ENCODE results near the gene LRRTM4. TPM values are rescaled to one million over a fixed set of nuclear protein-coding genes. Genes with fewer than 3 reads are reported as not detected.
"Not testable (repeated sequence)": the region's sequence is repeated elsewhere in the genome, so short reads cannot be mapped to it uniquely, and the experiment has no call there.

The LRRTM4 gene
- polyA plus RNA-seq, 1 donor, result 1.2 TPM

- no peaks in the 10 kb centered on the region for H3K9me3 ChIP-seq (ENCODE audit: control insufficient read depth, low read depth, low read length)
- WGBS (ENCODE audit: insufficient coverage, low lambda C conversion rate), result 100% methylated on average over 1 of the region's 14 CpGs
- H3K27ac ChIP-seq (ENCODE audit: low read length), result no peak overlapping the region
- H3K4me1 ChIP-seq (ENCODE audit: control insufficient read depth, insufficient read depth, low read length), result no peaks in the 10 kb centered on the region
- H3K27me3 ChIP-seq (ENCODE audit: control insufficient read depth, insufficient read depth, low read length), result no peaks in the 10 kb centered on the region
- no peak overlapping the region for H3K4me3 ChIP-seq (ENCODE audit: low read length)
- no peak for DNase-seq
- H3K36me3 ChIP-seq (ENCODE audit: control insufficient read depth, insufficient read depth, low read length), result no peaks in the 10 kb centered on the region
These were observed 773.4 kb downstream of the LRRTM4 start for GRCh38 chr2:76748581-76749296.

GRCh38 chr2:76745605-76746004 lies 776.6 kb downstream of the LRRTM4 start:
- 92% methylated on average over 2 of the region's 2 CpGs for WGBS (ENCODE audit: insufficient coverage, low lambda C conversion rate)
- Histone ChIP-seq H3K27ac (ENCODE audit: low read length) (no peak overlapping the region), H3K27me3 (ENCODE audit: control insufficient read depth, insufficient read depth, low read length) (no peaks in the 10 kb centered on the region), H3K9me3 (ENCODE audit: control insufficient read depth, low read depth, low read length) (no peaks in the 10 kb centered on the region), H3K36me3 (ENCODE audit: control insufficient read depth, insufficient read depth, low read length) (no peaks in the 10 kb centered on the region), H3K4me3 (ENCODE audit: low read length) (no peak overlapping the region), H3K4me1 (ENCODE audit: control insufficient read depth, insufficient read depth, low read length) (no peaks in the 10 kb centered on the region)
- no peak for DNase-seq

GRCh38 chr2:76737607-76738006 lies 784.6 kb downstream of the LRRTM4 start:
- WGBS (ENCODE audit: insufficient coverage, low lambda C conversion rate), result no CpG with 5 or more reads among the region's 1 CpG
- Histone ChIP-seq H3K4me3 (ENCODE audit: low read length) (no peak overlapping the region), H3K9me3 (ENCODE audit: control insufficient read depth, low read depth, low read length) (no peaks in the 10 kb centered on the region), H3K4me1 (ENCODE audit: control insufficient read depth, insufficient read depth, low read length) (no peaks in the 10 kb centered on the region), H3K27ac (ENCODE audit: low read length) (no peak overlapping the region), H3K36me3 (ENCODE audit: control insufficient read depth, insufficient read depth, low read length) (no peaks in the 10 kb centered on the region), H3K27me3 (ENCODE audit: control insufficient read depth, insufficient read depth, low read length) (no peaks in the 10 kb centered on the region)
- no peak for DNase-seq

- no peak overlapping the region for H3K27ac ChIP-seq (ENCODE audit: low read length)
- no peaks in the 10 kb centered on the region for H3K27me3 ChIP-seq (ENCODE audit: control insufficient read depth, insufficient read depth, low read length)
- no peak for DNase-seq
These were observed 788.4 kb downstream of the LRRTM4 start for GRCh38 chr2:76733736-76734135.

GRCh38 chr2:76731157-76731556 lies 791.0 kb downstream of the LRRTM4 start:
- Histone ChIP-seq H3K4me3 (ENCODE audit: low read length) (no peak overlapping the region), H3K9me3 (ENCODE audit: control insufficient read depth, low read depth, low read length) (no peaks in the 10 kb centered on the region), H3K27me3 (ENCODE audit: control insufficient read depth, insufficient read depth, low read length) (no peaks in the 10 kb centered on the region), H3K36me3 (ENCODE audit: control insufficient read depth, insufficient read depth, low read length) (no peaks in the 10 kb centered on the region), H3K4me1 (ENCODE audit: control insufficient read depth, insufficient read depth, low read length) (no peaks in the 10 kb centered on the region), H3K27ac (ENCODE audit: low read length) (no peak overlapping the region)
- no peak for DNase-seq
- WGBS (ENCODE audit: insufficient coverage, low lambda C conversion rate), result 80% methylated on average over 1 of the region's 4 CpGs

More at GRCh38 chr2:76733736-76734135, 788.4 kb downstream of the LRRTM4 start:
- H3K36me3 ChIP-seq (ENCODE audit: control insufficient read depth, insufficient read depth, low read length), result no peaks in the 10 kb centered on the region
- no peaks in the 10 kb centered on the region for H3K4me1 ChIP-seq (ENCODE audit: control insufficient read depth, insufficient read depth, low read length)
- H3K9me3 ChIP-seq (ENCODE audit: control insufficient read depth, low read depth, low read length), result no peaks in the 10 kb centered on the region
- no peak overlapping the region for H3K4me3 ChIP-seq (ENCODE audit: low read length)

GRCh38 chr2:76730021-76730420 lies 792.2 kb downstream of the LRRTM4 start:
- Histone ChIP-seq H3K27me3 (ENCODE audit: control insufficient read depth, insufficient read depth, low read length) (no peaks in the 10 kb centered on the region), H3K27ac (ENCODE audit: low read length) (no peak overlapping the region), H3K4me3 (ENCODE audit: low read length) (no peak overlapping the region), H3K36me3 (ENCODE audit: control insufficient read depth, insufficient read depth, low read length) (no peaks in the 10 kb centered on the region), H3K4me1 (ENCODE audit: control insufficient read depth, insufficient read depth, low read length) (no peaks in the 10 kb centered on the region), H3K9me3 (ENCODE audit: control insufficient read depth, low read depth, low read length) (no peaks in the 10 kb centered on the region)
- no CpG with 5 or more reads among the region's 4 CpGs for WGBS (ENCODE audit: insufficient coverage, low lambda C conversion rate)
- DNase-seq, result no peak

- DNase-seq, result no peak
- WGBS (ENCODE audit: insufficient coverage, low lambda C conversion rate), result no CpG with 5 or more reads among the region's 3 CpGs
- H3K4me3 ChIP-seq (ENCODE audit: low read length), result no peak overlapping the region
- H3K27ac ChIP-seq (ENCODE audit: low read length), result no peak overlapping the region
- H3K9me3 ChIP-seq (ENCODE audit: control insufficient read depth, low read depth, low read length), result no peaks in the 10 kb centered on the region
- H3K27me3 ChIP-seq (ENCODE audit: control insufficient read depth, insufficient read depth, low read length), result no peaks in the 10 kb centered on the region
- H3K4me1 ChIP-seq (ENCODE audit: control insufficient read depth, insufficient read depth, low read length), result no peaks in the 10 kb centered on the region
- no peaks in the 10 kb centered on the region for H3K36me3 ChIP-seq (ENCODE audit: control insufficient read depth, insufficient read depth, low read length)
These were observed 801.0 kb downstream of the LRRTM4 start for GRCh38 chr2:76721226-76721625.

GRCh38 chr2:76713312-76713711 lies 808.9 kb downstream of the LRRTM4 start:
- no peak overlapping the region for H3K4me3 ChIP-seq (ENCODE audit: low read length)
- WGBS (ENCODE audit: insufficient coverage, low lambda C conversion rate), result 100% methylated on average over 1 of the region's 3 CpGs
- no peaks in the 10 kb centered on the region for H3K9me3 ChIP-seq (ENCODE audit: control insufficient read depth, low read depth, low read length)
- no peaks in the 10 kb centered on the region for H3K27me3 ChIP-seq (ENCODE audit: control insufficient read depth, insufficient read depth, low read length)
- H3K27ac ChIP-seq (ENCODE audit: low read length), result no peak overlapping the region
- no peaks in the 10 kb centered on the region for H3K4me1 ChIP-seq (ENCODE audit: control insufficient read depth, insufficient read depth, low read length)
- no peak for DNase-seq
- no peaks in the 10 kb centered on the region for H3K36me3 ChIP-seq (ENCODE audit: control insufficient read depth, insufficient read depth, low read length)

- no peaks in the 10 kb centered on the region for H3K27me3 ChIP-seq (ENCODE audit: control insufficient read depth, insufficient read depth, low read length)
- no peak overlapping the region for H3K27ac ChIP-seq (ENCODE audit: low read length)
- no peaks in the 10 kb centered on the region for H3K36me3 ChIP-seq (ENCODE audit: control insufficient read depth, insufficient read depth, low read length)
- no peak overlapping the region for H3K4me3 ChIP-seq (ENCODE audit: low read length)
- WGBS (ENCODE audit: insufficient coverage, low lambda C conversion rate), result 80% methylated on average over 1 of the region's 2 CpGs
- no peak for DNase-seq
- H3K9me3 ChIP-seq (ENCODE audit: control insufficient read depth, low read depth, low read length), result no peaks in the 10 kb centered on the region
- H3K4me1 ChIP-seq (ENCODE audit: control insufficient read depth, insufficient read depth, low read length), result no peaks in the 10 kb centered on the region
These were observed 810.7 kb downstream of the LRRTM4 start for GRCh38 chr2:76711490-76711889.

GRCh38 chr2:76700894-76701293 lies 821.3 kb downstream of the LRRTM4 start:
- no peaks in the 10 kb centered on the region for H3K4me1 ChIP-seq (ENCODE audit: control insufficient read depth, insufficient read depth, low read length)
- no peaks in the 10 kb centered on the region for H3K36me3 ChIP-seq (ENCODE audit: control insufficient read depth, insufficient read depth, low read length)
- no peak overlapping the region for H3K4me3 ChIP-seq (ENCODE audit: low read length)
- peaks cover 7% of the 10 kb centered on the region for H3K9me3 ChIP-seq (ENCODE audit: control insufficient read depth, low read depth, low read length)
- no peaks in the 10 kb centered on the region for H3K27me3 ChIP-seq (ENCODE audit: control insufficient read depth, insufficient read depth, low read length)
- H3K27ac ChIP-seq (ENCODE audit: low read length), result no peak overlapping the region
- no peak for DNase-seq
- WGBS (ENCODE audit: insufficient coverage, low lambda C conversion rate), result 88% methylated on average over 1 of the region's 6 CpGs

- H3K27me3 ChIP-seq (ENCODE audit: control insufficient read depth, insufficient read depth, low read length); H3K27ac ChIP-seq (ENCODE audit: low read length); H3K36me3 ChIP-seq (ENCODE audit: control insufficient read depth, insufficient read depth, low read length); H3K4me1 ChIP-seq (ENCODE audit: control insufficient read depth, insufficient read depth, low read length); H3K9me3 ChIP-seq (ENCODE audit: control insufficient read depth, low read depth, low read length); H3K4me3 ChIP-seq (ENCODE audit: low read length); DNase-seq: not testable (repeated sequence)
- 100% methylated on average over 4 of the region's 33 CpGs for WGBS (ENCODE audit: insufficient coverage, low lambda C conversion rate)
These were observed 824.0 kb downstream of the LRRTM4 start for GRCh38 chr2:76697998-76698713.

Measured in large intestine (tissue), 3 donors.